Caki2 (cell line): ENCODE measurements around the gene TOE1. TPM values are rescaled to one million over a fixed set of nuclear protein-coding genes. Genes with fewer than 3 reads are reported as not detected.
"Not testable (repeated sequence)": the region's sequence is repeated elsewhere in the genome, so short reads cannot be mapped to it uniquely, and the experiment has no call there.

Experiments
- DNase-seq: peaks from one replicate; pipeline ENCODE4 v3.0.0-alpha.2; 2015; ENCODE audit warnings: low read depth
- in situ Hi-C: cut with HindIII; loops from 2 replicates; pipeline ENCODE4 v1.10.0; 2016; ENCODE audit warnings: low sequenced_read_pairs, low pct_unique_long_range_greater_than_20kb, mixed read lengths
- total RNA-seq: library from RNA; depleted of rRNA; stranded (reverse); fragments of >200 nt; shearing (Covaris generic); gene quantifications from 2 replicates; pipeline ENCODE4 v1.2.3, GENCODE V29; 2014; ENCODE audit warnings: low replicate concordance; rRNA removed

TOE1 gene
- total RNA-seq, 1 experiment from 2014 or later, result 11.5 TPM

DNA sequence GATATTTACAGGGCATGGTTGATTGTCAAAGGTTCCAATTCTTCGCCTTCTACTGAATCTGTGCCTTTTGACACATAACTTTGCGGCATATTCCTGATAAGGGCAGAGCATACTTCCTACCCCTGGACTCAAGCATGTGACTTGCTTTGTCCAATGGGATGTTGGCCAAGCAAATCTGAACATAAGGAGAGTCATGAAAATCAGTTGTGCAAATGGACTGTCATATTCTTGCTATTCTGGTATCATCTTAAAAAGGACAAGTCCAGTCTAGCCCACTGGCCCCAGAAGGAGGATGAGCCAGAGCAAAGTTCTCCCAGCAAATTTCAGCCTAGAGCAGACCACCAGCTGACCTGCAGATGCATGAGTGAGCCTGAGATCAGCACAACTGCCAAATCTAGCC is 41.3 kb downstream of the TOE1 start:
- DNase-seq, result no peak
- in situ Hi-C loops, result no loop called here

DNA sequence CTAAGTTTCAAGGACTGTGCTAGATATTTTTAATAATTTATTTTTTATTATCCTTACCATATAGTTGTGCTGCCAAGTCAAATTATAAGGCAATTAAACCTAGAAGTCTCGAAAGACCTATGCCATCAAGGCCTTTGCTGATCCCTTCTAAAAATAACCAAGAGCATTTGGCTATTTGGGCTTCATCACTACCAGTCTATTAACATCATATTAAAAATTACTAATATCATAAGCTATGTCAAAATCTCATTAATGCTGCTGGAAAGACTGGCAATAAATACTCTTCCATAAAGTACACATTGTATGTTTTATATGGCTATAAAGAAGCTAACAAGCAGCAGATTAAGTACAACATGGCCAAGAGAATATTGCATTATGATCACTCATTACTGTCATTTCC is 43.2 kb downstream of the TOE1 start:
- in situ Hi-C loops, result no loop called here
- no peak for DNase-seq

DNA sequence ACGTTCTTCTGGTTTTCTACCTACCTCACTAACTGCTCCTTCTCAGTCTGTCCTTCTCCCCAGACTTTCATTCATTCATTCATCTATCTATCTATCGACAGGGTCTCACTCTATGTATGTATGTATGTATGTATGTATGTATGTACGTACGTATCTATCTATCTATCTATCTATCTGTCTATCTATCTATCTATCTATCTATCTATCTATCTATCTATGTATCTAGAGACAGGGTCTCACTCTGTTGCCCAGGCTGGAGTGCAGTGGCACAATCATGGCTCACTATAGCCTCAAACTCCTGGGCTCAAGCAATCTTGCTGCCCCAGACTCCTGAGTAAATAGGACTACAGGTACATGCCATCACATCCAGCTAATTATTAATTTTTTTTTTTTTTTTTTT is 44.2 kb downstream of the TOE1 start:
- DNase-seq, in situ Hi-C loops: not testable (repeated sequence)

DNA sequence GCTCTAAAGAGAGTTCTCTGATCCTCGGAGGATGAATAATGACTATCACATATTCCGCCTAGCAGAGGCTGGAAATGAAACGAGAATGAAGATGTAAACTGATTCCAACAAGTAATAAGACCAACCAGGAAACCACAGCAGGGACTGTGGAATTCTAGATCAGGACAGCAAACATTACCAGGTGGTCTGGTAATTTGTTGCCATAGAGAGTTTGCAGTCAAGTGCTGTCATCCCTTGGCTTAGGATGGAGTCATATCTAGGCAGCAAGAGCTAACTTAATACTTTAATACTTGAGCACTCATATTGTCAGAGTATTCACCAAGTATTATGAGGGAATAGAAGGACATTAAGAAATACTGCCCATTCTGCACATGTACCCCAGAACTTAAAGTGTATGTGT is 45.3 kb downstream of the TOE1 start:
- DNase-seq, result no peak

DNA sequence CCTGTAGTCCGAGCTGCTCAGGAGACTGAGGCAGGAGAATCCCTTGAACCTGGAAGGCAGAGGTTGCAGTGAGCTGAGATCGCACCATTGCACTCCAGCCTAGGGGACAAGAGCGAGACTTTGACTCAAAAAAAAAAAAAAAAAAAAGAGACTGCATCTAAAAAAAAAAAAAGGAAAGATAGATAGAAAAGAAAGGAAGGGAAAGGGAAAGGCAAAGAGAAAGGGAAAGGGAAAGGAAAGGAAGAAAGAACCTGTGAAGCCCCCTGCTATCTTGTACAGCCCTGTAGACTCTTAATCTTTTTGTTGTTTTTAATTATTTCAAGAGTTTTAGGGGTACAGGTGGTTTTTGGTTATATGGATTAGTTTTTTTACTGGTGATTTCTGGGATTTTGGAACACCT is 46.2 kb downstream of the TOE1 start:
- in situ Hi-C loops, result no loop called here
- DNase-seq, result no peak

More for the DNA sequence above, 45.3 kb downstream of the TOE1 start:
- in situ Hi-C loops, result no loop called here

Other genes starting within 250 kb of the TOE1 start
- 0.81 and 1.6 TPM in 2 replicates for gene ZSWIM5, start 133.6 kb upstream of the TOE1 start, total RNA-seq
- 0.49 and 1.1 TPM in 2 replicates for gene HPDL, start 13.3 kb upstream of the TOE1 start, total RNA-seq
- 24.9 and 54.8 TPM in 2 replicates for gene MUTYH, start 270 bp downstream of the TOE1 start, total RNA-seq
- gene TESK2, start 151.0 kb downstream of the TOE1 start, total RNA-seq, result 1.9 TPM in 1 of 2 replicates, not detected in the other
- 2.7 and 6.7 TPM in 2 replicates for gene CCDC163, start 159.9 kb downstream of the TOE1 start, total RNA-seq
- gene MMACHC, start 160.1 kb downstream of the TOE1 start, total RNA-seq, result 1.3 and 2.1 TPM in 2 replicates
- 3,864 and 4,011 TPM in 2 replicates for gene PRDX1, start 181.7 kb downstream of the TOE1 start, total RNA-seq
- 235 and 258 TPM in 2 replicates for gene AKR1A1, start 210.7 kb downstream of the TOE1 start, total RNA-seq
- 89.4 and 99.6 TPM in 2 replicates for gene NASP, start 243.9 kb downstream of the TOE1 start, total RNA-seq